Activated CD4-positive, CD25-positive, alpha-beta regulatory T cell treated with anti-CD3 and anti-CD28 coated beads, Interleukin-2, amount 50 U/mL, for 72 hours (primary cell): ENCODE data around the gene ZBBX.

Experiments used
- DNase-seq: peaks from one replicate; pipeline ENCODE4 v3.0.0; 2021

The ZBBX gene

DNA sequence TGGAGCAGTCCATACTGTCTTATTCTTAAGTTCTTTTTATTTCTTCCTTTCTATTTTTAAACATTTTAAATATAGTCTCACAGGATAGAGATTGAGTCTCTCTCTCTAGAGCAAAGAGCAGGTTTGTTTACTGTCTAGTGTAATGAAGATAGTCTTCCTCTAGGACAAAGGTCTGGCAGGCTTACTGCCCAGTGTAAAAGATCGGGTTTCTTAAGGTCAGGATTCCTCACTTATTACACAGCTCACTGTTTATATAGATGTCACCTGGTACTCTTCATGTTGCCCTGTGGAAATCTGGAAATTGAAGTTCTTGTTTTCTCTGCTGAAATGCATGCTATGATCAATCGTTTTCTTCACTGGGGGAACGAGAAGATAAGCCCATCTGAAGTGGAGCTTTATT lies 76.0 kb downstream of the ZBBX start:
- no peak for DNase-seq

DNA sequence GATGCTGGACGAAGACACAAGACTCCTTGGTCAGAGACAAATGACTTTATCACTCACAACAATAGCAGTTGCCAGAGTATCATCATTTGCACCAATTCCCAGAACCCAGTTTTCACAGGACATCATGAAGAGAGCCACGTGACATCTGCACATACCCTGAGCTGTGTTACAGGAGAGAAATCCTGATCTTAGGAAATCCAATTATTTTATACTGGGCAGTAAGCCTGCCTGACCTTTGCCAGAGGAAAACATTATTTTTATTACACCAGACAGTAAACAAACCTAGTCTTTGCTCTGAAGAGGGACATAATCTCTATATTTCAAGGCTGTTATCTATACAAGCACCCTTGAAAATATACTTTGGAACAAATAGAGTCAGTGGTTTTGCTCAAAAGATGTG lies 77.4 kb downstream of the ZBBX start:
- no peak for DNase-seq

DNA sequence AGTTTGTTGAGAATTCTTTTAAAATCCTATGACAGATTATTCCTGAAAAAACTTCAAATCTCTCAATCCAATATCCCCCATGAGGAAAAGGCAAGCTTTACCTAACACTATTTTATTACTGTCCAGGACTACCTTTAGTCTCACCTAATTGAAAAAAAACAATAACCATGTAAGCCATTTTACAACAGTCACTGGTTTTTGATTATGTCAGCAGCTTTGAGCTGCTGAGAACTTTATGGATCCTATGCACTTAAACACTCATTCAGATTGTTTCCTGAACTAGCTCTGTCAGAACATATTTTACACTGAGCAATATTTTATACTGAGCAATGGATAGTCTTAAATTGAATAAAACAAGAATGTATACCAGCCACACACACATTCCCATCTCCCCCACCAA lies 79.9 kb downstream of the ZBBX start:
- DNase-seq, result no peak

DNA sequence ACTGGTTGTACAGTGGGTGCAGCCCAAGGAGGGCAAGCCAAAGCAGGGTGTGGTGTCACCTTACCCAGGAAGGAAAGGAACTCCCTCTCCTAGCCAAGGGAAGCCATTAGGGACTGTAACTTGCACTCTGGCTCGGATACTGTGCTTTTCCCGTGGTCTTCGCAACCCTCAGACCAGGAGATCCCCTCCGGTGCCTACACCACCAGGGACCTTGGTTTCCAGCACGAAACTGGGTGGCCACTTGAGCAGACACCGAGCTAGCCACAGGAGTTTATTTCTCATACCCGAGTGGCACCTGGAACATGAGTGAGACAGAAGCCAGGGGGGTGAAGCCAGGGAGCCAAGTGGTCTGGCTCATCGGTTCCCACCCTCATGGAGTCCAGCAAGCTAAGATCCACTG lies 90.7 kb downstream of the ZBBX start:
- no peak for DNase-seq

DNA sequence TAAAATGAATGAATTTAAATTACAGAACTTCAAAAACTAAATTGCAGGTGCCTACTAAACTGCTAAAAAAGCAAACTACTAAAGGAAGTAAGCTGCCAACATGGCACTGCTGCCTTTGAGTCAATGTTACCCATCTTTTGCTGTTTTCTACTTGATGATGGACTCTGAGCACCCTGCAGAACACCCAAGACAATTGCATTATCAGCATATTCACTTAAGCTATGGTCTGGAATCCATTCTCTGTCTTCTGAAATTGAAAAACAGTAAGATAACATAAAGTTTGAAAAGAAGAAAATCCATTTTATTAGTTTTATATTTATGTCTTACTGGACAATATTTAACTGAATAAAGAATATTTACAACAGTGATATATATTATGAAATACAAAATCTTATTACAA lies 91.4 kb downstream of the ZBBX start:
- DNase-seq, result no peak

DNA sequence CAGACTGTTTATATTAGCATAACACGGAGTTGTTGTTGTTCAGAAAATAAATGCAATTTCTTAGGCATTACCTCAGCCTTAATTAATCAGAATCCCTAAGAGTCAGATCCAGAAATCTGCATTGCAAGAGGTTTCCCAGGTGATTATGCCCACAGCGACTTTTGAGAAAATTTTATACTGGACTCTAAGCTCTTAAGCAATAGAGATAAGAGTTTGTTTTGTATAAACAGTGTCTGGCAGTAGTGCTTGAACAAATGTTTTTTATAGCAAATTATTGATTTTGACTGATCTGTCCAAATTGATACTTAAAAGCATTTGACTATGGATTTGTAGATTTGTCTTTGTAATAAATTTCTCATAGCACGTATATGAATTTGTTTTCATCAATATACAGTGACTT lies 92.8 kb downstream of the ZBBX start:
- no peak for DNase-seq

DNA sequence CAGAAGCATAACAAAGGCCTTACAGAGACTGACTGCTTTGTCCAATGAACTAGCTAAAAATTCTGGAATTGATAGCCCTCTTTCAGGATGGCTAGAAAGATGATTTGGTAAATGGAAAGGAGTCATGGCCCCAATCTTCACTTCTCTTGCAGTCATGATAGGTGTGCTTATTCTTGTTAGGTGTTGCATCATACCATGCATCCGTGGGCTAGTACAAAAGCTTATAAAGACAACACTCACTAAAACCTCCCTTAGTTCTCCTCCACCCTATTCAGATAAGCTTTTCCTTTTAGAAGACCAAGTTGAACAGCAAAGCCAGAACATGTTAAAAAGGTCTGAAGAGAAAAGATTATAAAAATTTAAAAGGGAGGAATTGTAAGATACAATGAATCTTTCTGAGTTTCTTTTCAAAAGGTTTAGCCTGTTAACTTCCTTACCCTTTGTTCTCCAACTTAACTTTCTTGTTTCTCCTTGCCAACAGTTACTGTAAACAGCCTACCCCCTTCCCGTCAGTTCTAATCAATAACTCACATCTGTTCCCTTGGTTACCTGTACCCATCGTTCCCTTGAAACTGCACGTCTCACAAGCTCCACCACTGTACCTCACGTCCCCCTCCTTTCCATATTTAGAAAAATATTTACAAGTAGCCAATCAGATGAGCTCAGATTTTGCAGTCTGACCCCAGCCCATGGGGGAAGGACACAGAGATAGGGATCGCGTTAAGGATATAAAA lies 105.8 kb downstream of the ZBBX start:
- DNase-seq, result no peak

DNA sequence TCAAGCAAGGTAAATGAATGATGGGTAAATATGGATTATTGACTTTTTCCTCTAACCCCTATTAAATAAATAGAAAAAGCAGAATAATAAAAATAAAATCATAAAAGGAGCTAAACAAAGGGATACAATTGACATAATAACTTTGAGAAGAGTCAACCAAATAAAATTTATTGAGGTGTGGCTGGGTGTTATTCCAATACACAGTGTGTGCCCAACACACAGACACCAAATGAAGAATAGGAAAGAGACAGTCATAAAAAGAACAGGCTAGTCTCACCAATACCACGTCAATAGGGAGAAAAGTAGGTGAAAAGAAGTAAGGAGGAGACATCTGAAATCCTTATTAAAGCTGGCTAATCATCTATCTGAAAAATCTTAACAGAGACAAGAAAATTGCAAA lies 127.1 kb downstream of the ZBBX start:
- no peak for DNase-seq

DNA sequence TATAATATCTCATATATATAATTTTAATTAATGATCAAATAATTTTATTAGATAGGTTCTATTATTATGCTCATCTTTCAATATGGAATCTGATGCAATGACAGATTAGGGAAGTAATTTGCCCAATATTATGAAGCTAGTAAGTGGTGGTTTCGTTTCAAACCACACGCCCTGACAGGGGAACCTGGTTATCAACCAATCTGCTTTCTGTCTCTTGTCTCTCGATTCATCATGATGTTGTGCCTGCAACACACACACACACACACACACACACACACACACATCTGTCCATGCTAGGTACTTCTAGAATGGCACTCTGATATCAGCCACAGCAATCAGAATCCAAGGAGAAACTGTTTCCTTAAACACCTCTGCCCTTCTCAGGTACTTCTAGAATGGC lies 128.4 kb downstream of the ZBBX start:
- DNase-seq, result no peak

DNA sequence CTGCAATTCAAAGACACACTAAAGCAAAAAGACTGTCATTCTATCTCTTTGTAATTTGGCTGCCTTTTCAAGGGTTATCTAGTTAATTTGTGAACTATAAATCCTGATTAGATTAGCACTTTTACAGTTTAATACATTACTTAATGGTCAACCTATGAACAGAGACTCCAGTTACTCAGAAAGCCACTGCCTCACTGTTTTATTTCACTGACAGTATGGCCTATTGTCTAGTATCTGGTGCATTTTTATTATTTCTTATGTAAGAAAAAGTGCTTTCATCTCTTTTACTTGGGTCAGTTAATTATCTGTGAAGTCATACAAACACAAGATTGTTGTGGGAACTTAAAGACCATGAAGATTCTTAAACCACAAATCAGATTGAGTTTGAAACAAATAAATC lies 133.8 kb downstream of the ZBBX start:
- no peak for DNase-seq

DNA sequence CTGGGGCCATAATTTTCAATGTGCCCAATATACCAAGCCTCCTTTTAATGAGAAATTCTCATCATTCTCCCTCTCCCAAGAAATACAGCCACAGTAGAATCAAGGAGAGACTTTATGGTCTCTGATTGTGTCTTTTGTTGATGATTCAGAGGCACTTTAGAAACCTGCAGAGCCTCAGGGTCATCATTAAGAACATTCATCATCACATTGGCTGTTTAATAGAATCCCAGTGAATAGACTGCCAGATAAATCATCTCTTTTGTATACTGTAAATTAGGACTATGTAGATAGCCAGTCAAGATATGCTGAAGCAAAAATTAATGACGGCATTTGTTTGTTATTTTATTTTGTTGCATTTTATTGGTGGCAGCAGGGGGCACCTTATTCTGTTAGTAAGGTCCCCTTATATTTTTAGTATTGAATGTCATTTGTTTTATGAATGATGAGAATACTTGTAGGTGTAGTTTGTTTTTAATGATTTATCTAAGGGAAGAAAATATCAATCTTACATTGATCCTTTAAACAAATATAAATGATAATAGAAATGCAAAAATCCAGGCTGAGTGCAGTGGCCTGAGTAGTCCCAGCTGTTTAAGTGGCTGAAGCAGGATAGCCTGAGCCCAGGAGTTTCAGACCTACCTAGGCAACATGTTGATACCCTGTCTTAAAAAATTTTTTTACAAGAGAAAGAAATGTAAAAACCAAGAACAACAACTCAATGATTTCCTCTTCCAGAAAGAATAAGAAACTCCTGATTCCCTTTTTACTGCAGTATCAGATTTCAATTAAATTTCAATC lies 138.8 kb downstream of the ZBBX start:
- no peak for DNase-seq

DNA sequence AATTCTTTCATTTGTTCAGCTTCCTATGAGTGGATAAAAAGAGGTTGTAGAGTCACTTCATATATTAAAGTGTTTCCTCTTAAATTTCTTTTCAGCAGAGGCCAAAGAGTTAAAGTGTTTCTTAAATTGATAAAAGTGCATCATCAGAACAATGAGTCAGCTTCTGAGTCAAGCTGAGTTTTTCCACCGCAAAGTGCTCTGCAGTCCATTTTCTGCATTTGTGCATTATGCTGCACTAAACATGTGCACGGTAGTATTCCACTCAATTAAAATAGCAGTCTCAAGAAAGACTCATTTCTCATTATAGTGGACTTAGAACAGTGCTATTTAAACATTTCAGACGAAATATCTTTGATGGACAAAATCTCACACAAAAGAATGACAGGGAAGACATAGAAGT lies 152.0 kb downstream of the ZBBX start:
- no peak for DNase-seq

DNA sequence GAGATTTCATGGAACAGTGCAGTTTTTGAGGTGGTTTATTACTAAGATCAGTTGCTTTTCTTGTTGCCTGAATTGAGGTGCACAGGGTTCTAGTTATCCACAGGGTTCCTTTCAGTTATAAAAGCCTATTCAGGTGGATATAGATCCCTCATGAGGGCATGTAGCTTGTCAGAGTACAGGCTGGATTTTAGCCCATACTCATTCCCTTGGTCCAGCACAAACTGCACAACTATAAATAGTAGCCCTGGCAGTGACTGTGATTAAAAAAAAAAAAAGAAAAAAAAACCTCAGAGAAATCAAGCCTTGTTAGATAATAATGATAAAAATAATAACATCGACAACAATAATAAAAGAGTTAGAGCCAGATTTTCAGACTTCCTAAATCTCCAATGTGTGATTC lies 154.3 kb downstream of the ZBBX start:
- no peak for DNase-seq

DNA sequence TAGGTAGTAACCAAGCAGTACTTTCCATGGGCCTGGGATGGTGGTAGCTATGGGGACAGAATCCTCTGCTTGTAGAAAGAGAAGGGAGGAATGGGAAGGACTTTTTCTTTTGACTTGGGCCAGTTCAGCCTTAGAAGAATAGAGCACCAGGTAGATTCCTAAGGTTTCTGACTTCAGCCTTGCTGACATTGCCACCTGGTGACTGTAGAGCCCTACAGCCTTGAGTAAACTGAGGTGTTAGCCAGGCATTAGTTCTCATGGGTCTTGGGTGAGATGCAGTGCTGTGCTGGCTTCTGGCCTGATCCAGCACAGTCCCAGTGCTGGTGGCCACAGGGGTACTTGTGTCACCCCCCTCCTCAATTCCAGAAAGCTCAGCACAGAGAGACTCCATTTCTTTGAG lies 171.1 kb downstream of the ZBBX start:
- DNase-seq, result no peak

DNA sequence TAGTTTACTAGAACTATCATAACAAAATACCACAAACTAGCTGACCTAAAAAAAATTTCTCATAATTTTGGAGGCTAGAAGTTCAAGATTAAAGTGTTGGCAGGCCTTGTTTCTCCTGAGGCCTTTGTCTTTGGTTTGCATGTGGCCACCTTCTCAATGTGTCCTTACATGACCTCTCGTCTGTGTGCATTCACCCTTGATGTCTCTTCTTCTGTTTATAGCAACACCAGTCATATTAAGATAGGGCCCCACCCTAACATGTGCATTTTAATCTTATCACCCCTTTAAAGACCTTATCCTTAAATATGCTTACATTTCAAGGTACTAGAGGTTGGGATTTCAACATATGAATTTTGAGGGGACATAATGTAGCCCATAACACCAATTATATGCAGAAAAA lies 177.0 kb downstream of the ZBBX start:
- DNase-seq, result no peak

DNA sequence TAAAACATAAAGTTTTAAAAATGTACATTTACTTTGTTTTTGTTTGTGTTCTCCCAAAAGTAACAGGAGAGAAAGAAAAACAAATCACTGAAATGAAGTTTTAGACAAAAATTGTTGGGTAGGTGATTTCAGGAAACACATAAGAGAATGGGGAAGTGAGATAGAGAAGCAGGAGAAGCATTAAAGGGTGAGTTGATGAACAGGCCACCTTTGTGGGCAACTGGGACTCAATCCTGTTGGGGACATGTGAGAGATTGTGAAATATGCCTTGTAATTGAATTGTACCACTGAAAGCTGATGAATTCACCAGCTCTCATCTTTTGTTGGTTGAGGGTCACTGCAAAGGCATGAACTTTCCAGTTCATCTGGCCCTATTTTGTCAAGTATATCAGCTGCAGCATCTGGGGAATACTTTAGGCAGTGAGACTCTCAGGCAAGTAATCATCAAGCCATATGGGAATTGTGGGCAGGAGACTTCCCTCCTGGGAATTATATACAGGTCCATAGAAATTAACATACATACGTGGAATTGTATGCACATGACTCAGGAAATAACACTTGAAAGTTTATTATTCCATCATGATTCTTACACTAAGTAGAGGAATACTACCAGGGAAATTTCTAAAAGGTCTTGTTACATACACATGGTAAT lies 181.0 kb downstream of the ZBBX start:
- DNase-seq, result no peak
